ENCODE data around the gene C5.

C5 gene

DNA sequence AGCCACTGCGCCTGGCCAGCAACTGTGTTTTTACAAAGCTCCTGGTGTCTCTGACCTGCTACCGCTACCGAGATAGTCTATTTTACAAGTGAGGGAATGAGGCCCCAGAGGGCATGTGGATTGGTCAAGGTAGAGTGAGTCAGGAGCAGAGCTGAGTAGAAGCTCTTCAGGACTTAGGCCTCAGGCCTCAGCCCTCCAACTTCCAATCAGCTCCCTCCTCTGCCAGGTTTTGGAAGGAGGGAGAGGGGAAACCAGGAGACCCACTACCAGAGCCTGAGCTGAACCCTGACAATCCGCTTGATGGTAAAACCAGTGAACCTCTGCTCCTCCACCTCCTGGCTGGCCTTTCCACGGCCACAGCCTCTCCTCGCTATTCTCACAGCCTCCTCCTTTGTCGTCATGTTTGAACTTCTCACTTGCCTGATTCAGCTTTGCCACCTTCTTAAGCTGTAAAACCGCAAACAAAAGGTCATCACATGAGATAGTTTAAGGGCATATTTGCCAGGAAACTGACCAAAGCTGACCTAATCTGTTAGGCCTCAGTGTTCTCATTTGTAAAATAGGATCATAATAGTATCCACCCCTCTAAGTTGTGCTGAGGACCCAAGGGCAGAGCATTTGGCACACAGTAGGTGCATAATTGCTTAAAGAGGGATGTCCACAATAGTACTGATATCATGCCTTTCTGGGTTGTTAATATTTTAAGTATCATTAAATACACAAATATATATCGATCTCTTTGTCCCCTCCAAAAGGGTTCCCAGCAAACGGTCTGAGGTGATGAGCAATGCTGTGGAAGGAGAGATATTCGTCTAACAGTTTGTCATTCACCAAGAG, 125.2 kb downstream of the C5 start:
- no peak for DNase-seq (ENCODE audit: low read depth)

DNA sequence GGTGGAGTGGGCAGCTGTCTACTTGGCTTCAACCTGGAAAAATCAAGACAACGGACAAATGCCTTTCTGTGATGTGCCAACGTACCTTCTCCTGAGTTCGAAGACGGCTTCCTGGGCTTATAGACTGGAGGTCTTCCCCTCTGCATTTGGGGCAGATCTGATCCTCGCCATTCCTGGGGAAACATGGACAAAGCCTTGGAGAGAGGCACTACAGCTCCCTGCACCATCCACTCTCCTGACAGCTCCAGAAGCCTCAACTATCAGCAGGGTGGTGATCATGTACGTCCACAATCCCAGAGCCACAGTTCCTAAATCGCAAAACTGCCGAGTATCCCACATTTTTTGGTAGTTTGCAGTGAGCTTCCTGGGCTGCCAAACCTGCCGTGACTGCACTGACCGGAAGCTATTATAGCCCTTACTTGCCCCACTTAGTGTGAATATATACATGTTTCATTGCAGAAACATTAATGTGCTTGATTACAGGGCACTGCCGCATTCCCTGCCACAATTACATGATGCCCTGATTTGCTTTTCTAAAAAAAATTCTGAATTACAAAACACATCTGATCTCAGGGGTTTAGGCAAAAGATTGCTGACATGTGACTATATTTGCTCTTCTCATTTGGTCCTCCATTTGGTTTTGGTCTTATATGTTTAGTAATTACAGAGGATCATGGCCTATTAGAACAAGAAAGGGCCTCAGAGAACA, 126.3 kb downstream of the C5 start:
- DNase-seq (ENCODE audit: low read depth) = no peak

DNA sequence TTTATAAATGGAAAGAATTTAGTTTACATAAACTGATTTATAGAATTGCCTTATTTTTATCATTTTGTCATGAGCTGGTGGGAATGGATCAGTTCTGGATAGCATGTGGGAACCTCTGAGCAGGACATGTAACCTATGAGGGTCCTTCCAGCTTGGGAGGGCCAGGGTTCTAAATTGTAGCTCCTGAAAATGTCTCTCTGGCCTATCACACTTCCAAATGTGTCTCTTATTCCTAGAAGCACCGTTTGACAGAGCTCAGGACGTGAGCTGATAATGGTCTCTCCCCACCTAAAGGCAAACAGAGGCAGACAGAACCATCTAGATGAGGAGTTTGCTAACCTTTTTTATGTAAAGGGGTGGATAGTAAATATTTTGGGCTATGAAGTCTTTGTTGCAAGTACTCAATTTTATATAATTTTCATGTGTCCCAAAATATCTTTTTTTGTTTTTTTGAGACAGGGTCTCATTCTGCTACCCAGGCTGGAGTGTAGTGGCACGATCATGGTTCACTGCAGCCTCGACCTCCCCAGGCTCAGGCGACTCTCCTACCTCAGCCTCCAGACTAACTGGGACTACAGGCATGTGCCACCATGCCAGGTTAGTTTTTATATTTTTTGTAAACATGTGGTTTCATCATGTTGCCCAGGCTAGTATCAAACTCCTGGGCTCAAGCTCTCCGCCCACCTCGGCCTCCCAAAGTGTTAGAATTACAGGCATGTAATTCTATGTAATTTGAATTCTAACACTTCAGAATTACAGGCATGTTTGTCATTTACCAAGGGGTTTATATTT, 127.5 kb downstream of the C5 start:
- DNase-seq (ENCODE audit: low read depth) = no peak

DNA sequence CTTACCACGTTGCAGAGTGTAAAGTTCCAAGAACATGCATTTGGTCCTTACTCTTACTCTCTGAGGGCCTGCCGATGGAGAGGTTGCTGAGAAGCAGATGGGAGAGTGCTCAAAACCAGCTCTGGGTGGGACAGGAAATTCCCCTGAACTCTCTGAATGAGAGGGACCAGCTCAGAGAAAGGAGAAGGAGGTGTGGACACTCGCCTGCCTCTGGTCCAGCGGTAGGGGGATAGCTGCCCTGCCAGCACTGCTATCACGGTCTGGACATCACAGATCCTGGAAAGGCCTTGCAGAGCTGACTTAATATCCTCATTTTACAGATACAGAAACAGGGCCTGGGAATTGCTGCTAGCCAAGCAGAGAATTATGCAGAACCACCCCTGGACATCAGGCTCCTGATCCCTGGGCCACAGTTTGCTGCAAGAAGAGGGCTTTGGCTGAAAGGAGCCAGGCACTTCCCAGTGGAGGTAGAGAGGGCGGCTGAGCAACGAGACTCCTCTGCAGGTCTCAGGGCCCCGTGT, 128.4 kb downstream of the C5 start:
- no peak for DNase-seq (ENCODE audit: low read depth)

DNA sequence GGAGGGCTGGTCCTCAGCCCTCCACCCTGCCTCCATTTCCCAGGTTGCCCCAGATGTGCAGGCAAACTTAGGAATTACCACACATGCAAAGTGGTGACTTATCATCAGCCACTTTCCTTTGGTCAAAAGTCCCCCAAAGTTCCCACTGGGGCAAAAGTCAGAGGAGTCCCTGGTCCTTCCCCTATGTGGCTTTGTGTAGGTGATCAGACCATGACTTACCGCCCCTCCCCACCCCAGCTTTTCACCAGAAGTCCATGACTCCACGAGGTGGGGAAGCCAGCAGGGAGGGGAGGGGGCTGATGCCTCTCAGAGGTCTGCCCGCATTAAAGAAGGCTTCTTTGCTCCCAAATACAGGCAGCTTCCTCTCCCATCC, 129.3 kb downstream of the C5 start:
- DNase-seq (ENCODE audit: low read depth) = no peak

DNA sequence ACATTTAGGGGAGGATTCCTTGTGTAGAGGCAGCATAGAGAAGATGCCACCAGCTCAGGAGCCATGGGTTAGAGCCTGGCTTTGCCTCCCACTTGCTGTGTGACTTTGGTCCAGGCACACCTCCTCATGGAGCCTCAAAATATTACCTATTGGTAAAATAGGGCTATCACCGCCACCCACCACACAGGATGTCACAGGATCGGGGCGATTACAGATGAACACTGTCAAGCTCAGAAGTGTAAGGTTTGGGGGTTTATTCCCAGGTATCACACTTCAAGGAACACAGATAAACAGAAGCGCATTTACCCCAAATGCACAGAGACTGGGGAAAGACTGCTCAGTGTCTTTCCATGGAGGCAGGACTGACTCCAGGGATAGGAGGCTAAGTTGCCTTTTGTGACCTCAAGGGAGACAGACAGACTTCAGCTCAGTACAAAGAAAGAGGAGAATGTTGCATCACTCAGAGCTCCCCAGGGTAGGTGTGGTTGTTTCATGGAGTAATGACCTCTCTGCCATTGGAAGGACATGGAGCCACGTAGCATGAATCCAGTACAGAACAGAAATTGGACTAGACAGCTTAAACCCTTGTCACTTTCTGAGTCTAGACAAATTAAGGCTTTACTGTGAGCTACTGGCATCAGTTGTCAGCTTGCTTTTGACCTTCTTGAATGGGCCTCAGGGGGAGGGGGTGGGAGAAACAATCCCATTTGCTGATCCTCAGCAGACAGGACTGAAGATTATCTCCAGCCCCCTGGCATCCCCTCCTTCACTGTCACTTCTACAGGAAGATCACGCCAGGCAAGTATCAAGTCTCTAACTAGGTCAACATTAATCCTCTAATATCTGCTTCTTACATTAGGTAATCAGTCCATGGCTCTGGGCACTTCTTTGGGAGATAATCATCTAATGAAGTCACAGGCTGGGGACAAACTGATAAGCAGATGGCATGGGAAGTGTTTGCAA, 130.0 kb downstream of the C5 start:
- no peak for DNase-seq (ENCODE audit: low read depth)

DNA sequence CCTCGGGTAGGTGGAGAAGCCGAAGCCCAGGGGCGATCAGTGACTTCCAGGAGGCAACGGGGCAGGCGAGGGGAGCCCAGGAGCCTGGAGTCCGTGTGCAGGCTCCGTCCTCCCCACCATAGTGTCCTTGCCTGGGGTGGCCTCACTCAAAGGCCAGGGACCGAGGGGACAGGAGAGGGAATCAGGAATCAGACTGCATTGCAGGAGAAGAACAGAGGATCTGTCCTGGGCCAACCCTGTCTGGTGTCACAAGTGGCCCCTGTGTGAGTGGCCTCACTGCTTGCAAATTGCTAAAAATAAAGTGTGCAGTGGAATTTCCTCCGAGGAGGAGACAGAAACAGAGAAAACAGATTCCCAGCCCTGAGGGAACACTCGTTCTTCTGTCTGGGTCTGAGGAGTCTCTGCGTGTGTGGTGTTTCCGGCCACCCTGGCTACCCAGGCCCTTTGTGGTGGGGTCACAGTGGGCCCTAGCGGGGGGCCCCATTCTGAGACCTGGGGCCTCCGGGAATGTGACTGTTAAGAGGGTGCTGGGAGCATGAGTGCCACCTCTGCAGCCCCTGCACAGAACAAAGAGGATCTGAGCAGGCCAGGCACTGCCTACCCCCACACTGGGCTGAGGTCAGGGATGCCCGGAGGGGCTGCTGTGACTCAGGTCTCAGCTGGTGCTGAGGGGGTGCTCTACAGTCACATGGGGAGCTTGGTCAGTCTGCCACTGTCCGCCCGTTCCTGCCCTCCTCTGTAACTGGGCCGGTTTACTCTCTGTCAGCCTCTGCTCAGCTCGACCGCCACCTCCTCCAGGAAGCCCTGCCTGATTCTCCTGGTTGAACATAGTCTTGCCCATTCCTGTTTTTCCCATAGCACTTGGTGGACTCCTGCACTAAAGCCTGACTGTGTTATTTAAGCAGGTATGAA, 130.9 kb downstream of the C5 start:
- DNase-seq (ENCODE audit: low read depth) = no peak

DNA sequence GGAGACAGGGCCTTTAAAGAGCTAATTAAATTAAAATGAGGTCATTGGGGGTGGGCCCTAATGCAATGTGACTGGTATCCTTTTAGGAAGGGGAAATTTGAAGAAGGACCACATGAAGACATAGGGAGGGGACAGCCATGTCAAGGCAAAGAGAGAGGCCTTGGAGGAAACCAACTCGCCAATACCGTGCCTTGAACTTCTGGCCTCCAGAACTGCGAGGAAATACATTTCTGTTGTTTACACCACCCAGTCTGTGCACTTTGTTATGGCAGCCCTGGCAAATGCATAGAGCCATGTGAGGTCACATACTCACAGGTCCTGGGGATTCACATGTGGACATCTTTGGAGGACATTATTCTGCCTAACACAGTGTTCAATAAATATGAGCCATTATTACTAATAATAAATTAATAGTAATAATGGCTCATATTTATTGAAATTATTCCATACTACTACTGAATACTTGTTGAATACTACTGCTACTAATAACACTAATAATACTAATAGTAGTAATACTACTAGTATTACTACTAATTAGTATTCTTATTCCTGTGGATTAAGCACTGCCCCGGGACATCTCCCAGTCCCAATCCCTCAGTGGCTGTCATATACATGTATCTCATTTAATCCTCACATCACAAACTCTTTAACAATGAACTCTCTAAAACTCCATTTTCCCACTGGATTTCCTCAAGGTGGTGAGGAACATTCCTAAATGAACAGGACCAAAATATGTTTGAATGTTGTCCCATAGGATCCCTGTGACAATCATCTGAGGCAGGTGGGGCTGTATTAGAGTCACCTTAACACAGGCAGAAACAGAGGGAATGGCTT, 131.9 kb downstream of the C5 start:
- no peak for DNase-seq (ENCODE audit: low read depth)

DNA sequence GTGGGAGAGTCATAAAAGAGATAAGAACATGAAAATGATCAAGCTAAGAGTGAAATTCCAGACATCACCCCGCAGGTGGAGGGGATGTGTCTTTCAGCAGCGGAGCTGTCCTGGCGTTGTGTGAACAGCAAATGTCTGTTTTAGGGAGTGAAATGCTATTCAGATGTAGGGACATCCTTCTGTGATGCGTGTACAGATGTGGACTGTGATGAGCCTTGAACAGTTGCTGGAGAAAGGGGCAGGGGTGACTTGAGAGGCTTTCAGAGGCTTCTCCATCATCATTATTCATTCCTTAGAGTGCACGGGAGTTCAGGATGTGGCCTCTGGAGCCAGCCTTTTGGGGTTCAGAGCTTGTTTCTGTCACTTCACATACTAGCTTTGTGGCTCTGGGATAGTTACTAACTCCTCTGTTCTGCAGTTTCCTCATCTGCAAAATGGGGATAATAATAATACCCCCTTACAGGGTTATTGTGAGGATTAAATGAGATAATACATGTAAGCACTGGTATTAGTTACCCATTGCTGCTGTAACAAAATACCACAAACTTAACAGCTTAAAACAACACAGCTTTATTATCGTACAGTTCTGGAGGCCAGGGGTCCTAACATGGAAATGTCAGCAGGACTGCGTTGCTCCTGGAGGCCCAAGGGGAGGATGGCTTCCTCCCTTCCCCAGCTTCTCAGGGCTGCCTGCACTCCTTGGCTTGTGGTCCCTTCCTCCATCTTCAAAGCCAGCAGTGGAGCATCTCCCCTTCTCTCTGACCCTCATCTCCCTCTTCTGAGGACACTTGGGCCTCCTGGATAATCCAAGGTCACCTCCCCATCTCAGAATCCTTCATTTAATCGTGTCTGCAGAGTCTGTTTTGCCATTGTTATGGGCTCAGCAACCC, 132.8 kb downstream of the C5 start:
- DNase-seq (ENCODE audit: low read depth) = no peak

DNA sequence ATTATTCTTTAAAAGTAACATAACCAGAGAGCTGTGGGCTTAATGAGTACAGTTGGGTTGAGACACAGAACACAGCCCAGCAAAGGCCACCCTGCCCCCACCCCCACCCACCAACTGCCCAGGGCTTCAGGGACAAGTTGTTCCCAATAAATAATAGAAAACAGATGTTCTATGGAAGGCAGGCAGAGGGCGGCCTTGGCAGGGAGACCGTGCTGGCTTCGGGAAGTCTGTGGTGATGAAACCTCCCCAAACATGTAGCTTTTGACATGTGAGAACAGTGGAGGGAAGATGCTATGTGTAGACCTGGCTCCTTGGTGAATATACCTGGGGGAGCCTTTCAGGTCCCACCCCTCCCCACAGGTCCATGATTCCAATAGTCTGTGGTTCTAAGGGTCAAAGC, 133.5 kb downstream of the C5 start:
- DNase-seq (ENCODE audit: low read depth) = no peak

DNA sequence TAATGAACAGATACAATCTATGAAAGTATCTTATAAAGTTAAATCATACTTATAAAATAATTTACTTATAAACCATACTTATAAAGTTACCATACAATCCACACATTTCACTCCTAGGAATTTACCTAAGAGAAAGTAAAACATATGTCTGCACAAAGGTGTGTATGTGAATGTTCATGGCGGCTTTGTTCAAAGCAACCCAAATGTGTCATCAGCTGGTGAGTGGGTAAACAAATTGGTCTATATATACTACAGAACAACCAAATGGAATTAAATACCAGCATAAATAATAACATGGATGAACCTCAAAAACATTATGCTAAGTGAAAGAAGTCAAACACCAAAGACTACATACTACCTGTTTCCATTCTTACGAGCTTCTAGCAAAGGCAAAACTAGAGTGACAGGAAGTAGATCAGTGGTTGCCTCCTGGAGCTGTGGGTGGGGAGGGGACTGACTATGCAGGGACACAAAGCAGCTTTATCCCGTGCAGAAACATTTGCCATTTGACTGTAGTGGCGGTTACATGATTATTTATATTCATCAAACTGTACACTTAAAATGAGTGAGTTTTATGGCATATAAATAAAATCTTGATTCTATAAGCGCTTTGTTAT, 134.1 kb downstream of the C5 start:
- DNase-seq (ENCODE audit: low read depth) = no peak

DNA sequence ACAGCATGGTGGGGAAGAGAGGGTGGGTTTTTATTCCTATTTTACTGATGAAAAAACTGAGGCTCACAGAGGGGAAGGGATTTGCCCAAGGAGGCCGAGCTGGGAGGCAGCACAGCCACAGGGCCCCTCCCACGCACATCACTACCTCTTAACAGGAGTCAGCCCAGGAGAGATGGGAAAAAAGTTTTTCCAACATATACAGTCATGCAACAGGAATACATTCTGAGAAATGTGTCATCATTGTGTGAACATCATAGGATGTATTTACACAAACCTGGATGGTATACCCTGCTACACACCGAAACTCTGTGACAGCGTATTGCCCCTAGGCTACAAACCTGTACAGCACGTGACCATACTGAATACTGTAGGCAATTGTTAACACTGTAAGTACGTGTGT, 135.1 kb downstream of the C5 start:
- no peak for DNase-seq (ENCODE audit: low read depth)

DNA sequence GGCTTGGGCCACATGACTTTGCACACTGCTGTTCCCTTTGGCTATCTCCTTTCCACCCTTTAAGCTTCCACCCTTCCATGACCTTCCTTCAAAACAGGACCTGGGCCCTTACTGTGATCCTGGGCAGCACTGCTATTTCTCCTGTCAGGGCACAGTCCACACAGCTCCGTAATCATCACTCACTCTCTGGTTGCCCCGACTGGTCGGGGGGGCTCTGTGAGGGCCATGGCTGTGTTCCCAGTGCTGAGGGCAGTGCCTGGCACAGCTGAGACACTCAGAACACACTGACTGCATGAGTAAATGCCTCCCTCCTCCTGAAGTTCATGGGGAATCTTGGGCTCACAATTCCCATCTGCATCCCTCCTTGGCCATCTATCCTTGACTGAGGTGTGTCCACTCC, 135.7 kb downstream of the C5 start:
- DNase-seq (ENCODE audit: low read depth) = no peak

DNA sequence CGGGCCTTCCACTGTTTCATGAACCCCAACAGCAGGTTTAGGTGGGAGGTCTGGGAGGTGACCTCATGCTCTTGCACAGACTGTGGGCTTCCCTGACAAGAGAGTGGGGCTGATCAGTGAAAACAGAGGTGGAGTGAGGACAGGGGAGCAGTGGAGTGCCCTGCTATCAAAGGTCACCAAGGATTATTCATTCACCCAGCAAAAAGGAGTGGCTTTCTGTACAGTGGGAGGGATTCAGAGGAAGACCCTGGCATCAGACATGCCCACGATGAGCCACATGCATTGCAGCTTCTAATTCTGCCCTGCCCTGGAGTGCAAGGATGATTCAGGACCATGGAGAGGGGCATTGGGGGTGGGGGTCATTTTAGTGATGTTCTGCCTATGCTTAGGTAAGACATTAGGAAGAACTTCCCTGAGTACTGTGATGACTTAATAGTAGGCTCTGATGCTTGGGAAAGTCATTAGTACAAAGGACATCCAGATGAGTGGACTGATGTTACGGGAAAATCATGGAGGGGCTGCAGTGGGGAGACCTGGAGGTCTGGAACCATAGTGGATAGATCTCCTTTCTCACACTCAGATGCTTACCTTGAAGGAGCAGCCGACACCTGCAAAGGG, 136.3 kb downstream of the C5 start:
- DNase-seq (ENCODE audit: low read depth) = no peak

DNA sequence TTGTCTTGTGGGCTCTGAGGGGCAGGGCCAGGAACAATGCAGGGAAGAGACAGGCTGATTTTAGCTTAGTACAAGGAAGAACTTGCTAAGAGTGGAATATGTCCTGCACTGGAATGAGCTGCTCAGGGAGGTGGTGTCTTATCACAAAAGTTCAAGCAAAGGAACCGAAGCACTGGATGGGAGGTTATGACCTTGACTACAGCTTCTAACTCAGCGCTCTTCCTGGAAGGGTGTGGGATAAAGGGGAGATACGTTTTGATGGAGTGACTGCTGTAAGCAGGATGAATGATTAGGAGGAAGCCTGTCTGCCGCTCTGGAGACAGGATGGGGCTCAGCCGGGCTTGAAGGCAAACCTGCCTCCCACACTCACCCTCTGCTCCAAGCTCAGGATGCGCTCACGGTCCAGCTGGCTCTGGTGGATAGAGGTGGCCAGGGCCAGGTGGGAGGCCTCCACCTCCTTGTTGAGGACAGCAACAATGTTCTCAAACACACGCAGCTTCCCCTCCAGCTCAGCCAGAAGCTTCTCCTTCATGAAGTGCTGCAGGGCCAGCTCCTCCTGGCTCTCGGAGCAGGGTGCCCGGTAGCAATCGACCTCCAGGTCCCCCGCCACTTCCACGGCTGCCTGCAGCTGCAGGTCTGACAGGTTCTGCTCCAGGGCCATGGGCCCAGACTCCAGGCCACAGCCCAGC, 137.0 kb downstream of the C5 start:
- no peak for DNase-seq (ENCODE audit: low read depth)

DNA sequence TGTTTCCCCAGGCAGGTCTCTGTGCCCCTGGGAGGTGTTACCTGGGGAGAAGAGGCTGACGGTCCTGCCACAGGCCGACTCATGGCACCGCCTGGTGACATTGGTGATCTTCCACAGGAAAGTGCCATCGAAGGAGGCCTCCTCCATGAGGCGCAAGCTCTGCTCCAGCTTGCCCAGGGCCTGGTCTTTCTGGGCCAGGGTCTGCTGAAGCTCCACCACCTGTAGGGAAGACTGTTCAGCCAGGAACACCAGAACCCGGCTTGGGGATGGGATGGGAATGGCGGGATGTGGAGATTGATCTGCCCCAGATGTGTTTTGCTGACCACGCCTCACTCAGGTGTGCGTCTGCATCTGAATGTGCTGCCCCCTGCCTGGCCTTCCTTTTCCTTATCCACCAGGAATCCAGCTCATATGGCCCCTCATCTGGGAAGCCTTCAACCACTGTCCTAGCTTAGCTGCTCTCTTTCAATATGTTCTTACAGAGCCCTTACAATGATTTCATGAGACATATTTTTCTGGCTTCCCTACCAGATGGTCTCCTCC, 138.7 kb downstream of the C5 start:
- DNase-seq (ENCODE audit: low read depth) = no peak

DNA sequence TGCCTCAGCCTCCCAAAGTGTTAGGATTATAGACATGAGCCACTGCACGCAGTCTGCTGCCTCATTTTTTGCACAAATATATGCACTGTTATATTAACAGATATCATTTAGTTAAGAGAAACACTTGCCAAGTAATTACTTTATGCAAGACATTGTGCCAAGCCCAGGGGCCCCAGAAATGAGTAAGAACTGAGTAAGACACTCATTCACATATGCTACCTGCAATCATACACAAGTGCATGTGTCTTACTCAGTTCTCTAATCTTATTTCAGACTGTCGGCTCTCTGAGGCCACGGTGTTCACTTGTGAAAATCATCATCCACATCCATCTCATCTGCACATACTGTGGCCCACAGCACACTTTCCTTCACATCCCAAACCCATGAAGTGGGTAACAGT, 139.4 kb downstream of the C5 start:
- no peak for DNase-seq (ENCODE audit: low read depth)

All from non-pigmented ciliary epithelial cell (primary cell).